HepG2 (cell line): Measurements from ENCODE around the gene CNNM2. TPM values are rescaled to one million over a fixed set of nuclear protein-coding genes. Genes with fewer than 3 reads are reported as not detected.
A peak's percentile ranks its signal among the peaks of the same experiment; 100 is the strongest.

Experiments
- ATAC-seq: fragments of 200-7000 bp; cut with Tn5 transposase; 3 replicates; pipeline ENCODE4 v1.9.1; 2020; ENCODE audit warnings: mild to moderate bottlenecking, moderate library complexity
- BruUV-seq: library from RNA; stranded (reverse); fragments of 400-500 nt; replicated peaks from 2 replicates; lab custom pipeline; 2021; lab: Mats Ljungman, UMichigan
- CTCF ChIA-PET: fragments of 300-600 bp; formaldehyde crosslinking; extraction: SDS; loops from one replicate; lab custom pipeline; 2021; ENCODE audit warnings: low total read pairs, inconsistent platforms, low intra/inter-chr PET ratio; lab: Yijun Ruan, JAX
- POLR2A ChIA-PET: fragments of 350-600 bp; sonication (Branson Sonifier 250); formaldehyde crosslinking; loops from one replicate; lab custom pipeline; 2020; ENCODE audit warnings: antibody characterized with exemption, inconsistent platforms; lab: Yijun Ruan, JAX
- DNase-seq: peaks from one replicate; pipeline ENCODE4 v3.0.0-alpha.2; 2015; ENCODE audit warnings: low spot score
- FAIRE-seq: peaks from 3 replicates; lab custom pipeline; 2011; peaks lifted over from hg19 to GRCh38; lab: Jason Lieb, UNC
- H2AFZ ChIP-seq: one replicate; pipeline ENCODE4 v1.6.1; 2011; ENCODE audit warnings: low read length, inconsistent platforms
- H3K27ac ChIP-seq: fragments of 300-600 bp; 3 replicates; pipeline ENCODE4 v1.8.0; 2011; ENCODE audit warnings: mixed run types, mild to moderate bottlenecking, mixed read lengths, low read length, inconsistent platforms; ENCODE audit not compliant: insufficient read depth; ENCODE audit errors: extremely low read length
- H3K27me3 ChIP-seq, 2 experiments: fragments of 200-600 bp in 1 of 2; 2 replicates in 1 of 2; 3 replicates in 1 of 2; pipeline versions ENCODE4 v1.6.0 to v1.8.0; 2011; ENCODE audit warnings: low read length in 2 of 2, mild to moderate bottlenecking in 2 of 2, moderate library complexity in 2 of 2, inconsistent platforms in 1 of 2; ENCODE audit not compliant: insufficient read depth in 2 of 2, control insufficient read depth in 1 of 2
- H3K36me3 ChIP-seq, 2 experiments: fragments of 200-600 bp in 1 of 2; replicated peaks in 1 of 2; 2 replicates in 1 of 2; 3 replicates in 1 of 2; pipeline versions ENCODE4 v1.5.1 to v1.8.0; 2011; ENCODE audit warnings: low read length in 2 of 2, inconsistent platforms in 1 of 2; ENCODE audit not compliant: insufficient read depth in 2 of 2, control insufficient read depth in 1 of 2
- H3K4me1 ChIP-seq: 2 replicates; pipeline ENCODE4 v1.5.1; 2012; ENCODE audit warnings: low read length, inconsistent platforms; ENCODE audit not compliant: insufficient read depth
- H3K4me2 ChIP-seq: 2 replicates; pipeline ENCODE4 v1.6.0; 2011; ENCODE audit warnings: low read depth, low read length, inconsistent platforms
- H3K4me3 ChIP-seq, 3 experiments: fragments of 200-600 bp in 1 of 3; sonication (generic), shearing (Covaris generic) in 1 of 3; replicated peaks in 1 of 3; 2 replicates each; pipeline ENCODE4 v1.5.1; 2011 to 2016; ENCODE audit warnings: low read length in 3 of 3, inconsistent platforms in 2 of 3, low read depth in 2 of 3, mild to moderate bottlenecking in 2 of 3, control low read depth in 1 of 3, mixed read lengths in 1 of 3; ENCODE audit not compliant: insufficient read depth in 1 of 3
- H3K79me2 ChIP-seq: one replicate; pipeline ENCODE4 v1.6.1; 2011; ENCODE audit warnings: low read length, inconsistent platforms; ENCODE audit not compliant: insufficient read depth
- H3K9ac ChIP-seq: 2 replicates; pipeline ENCODE4 v1.6.0; 2011; ENCODE audit warnings: mild to moderate bottlenecking, low read depth, low read length, inconsistent platforms; ENCODE audit not compliant: insufficient read depth
- H3K9me3 ChIP-seq: 2 replicates; pipeline ENCODE4 v1.5.1; 2012; ENCODE audit warnings: mild to moderate bottlenecking, low read length
- H4K20me1 ChIP-seq: 2 replicates; pipeline ENCODE4 v1.6.0; 2011; ENCODE audit warnings: inconsistent platforms, mild to moderate bottlenecking, low read length, moderate library complexity; ENCODE audit not compliant: insufficient read depth
- ARNTL ChIP-seq: sonication (generic); formaldehyde crosslinking; IDR thresholded peaks from 2 replicates; pipeline ENCODE4 v1.4.0; 2020; ENCODE audit warnings: mild to moderate bottlenecking, missing genetic modification reagents
- ATAD3A ChIP-seq: sonication (generic); formaldehyde crosslinking; IDR thresholded peaks from 2 replicates; pipeline ENCODE4 v1.4.0; 2020; ENCODE audit warnings: missing genetic modification reagents
- ATF7 ChIP-seq, 2 experiments: fragments of 450-650 bp in 1 of 2; sonication (generic) in 1 of 2; formaldehyde crosslinking in 1 of 2; IDR thresholded peaks; 2 replicates each; pipeline versions ENCODE4 v1.4.0 to v1.6.1; 2016 to 2020; ENCODE audit warnings: antibody characterized with exemption in 1 of 2, mild to moderate bottlenecking in 1 of 2, missing genetic modification reagents in 1 of 2
- NCOA2 ChIP-seq: sonication (generic); formaldehyde crosslinking; IDR thresholded peaks from 2 replicates; pipeline ENCODE4 v1.8.0; 2022; ENCODE audit warnings: inconsistent platforms
- SALL1 ChIP-seq: sonication (generic); formaldehyde crosslinking; IDR thresholded peaks from 2 replicates; pipeline ENCODE4 v1.8.0; 2022; ENCODE audit warnings: mild to moderate bottlenecking, missing genetic modification reagents
- SNRNP70 ChIP-seq: fragments of 200-400 bp; formaldehyde crosslinking; IDR thresholded peaks from 2 replicates; pipeline ENCODE4 v1.6.1; 2017; ENCODE audit warnings: mild to moderate bottlenecking, low read depth, low read length, moderate library complexity
- SSRP1 ChIP-seq: IDR thresholded peaks from 2 replicates; pipeline ENCODE4 v1.6.1; 2016; ENCODE audit warnings: control low read depth
- U2AF1 ChIP-seq: fragments of 200-400 bp; formaldehyde crosslinking; optimal IDR thresholded peaks from 2 replicates; pipeline ENCODE3; 2017; ENCODE audit warnings: mild to moderate bottlenecking, low read depth, low read length
- ZNF3 ChIP-seq: IDR thresholded peaks from 2 replicates; pipeline ENCODE4 v1.7.0; 2017; ENCODE audit warnings: inconsistent platforms
- ZNF766 ChIP-seq: sonication (generic); formaldehyde crosslinking; IDR thresholded peaks from 2 replicates; pipeline ENCODE4 v1.5.0; 2020; ENCODE audit warnings: missing genetic modification reagents, borderline replicate concordance
- ZNF782 ChIP-seq: sonication (generic); formaldehyde crosslinking; IDR thresholded peaks from 2 replicates; pipeline ENCODE4 v1.4.0; 2020; ENCODE audit warnings: missing genetic modification reagents, mild to moderate bottlenecking, borderline replicate concordance
- ZSCAN22 ChIP-seq: sonication (generic); formaldehyde crosslinking; IDR thresholded peaks from 2 replicates; pipeline ENCODE4 v1.4.0; 2020; ENCODE audit warnings: mild to moderate bottlenecking, missing genetic modification reagents
- ZSCAN29 ChIP-seq: sonication (generic); formaldehyde crosslinking; conservative IDR thresholded peaks from 2 replicates; pipeline ENCODE4 v1.4.0; 2020; ENCODE audit warnings: mild to moderate bottlenecking, missing genetic modification reagents
- WGBS: methylation state at CpG from one replicate; pipeline ENCODE4 v1.1.6; 2017; ENCODE audit warnings: low lambda C conversion rate; 5-methylcytosine and 5-hydroxymethylcytosine counted together
- in situ Hi-C: cut with HindIII; loops from 2 replicates; pipeline ENCODE4 v1.10.0; 2017; ENCODE audit warnings: low pct_unique_long_range_greater_than_20kb; ENCODE audit not compliant: extremely low pct_ligation_motif_present
- intact Hi-C: fragments of 100-400 bp; cut with micrococcal nuclease; formaldehyde crosslinking; loops from one replicate; pipeline ENCODE4 v1.10.0; 2022; ENCODE audit not compliant: unreplicated experiment
- polyA plus RNA-seq, 8 experiments: library from polyadenylated mRNA; depleted of rRNA in 3 of 8; stranded (reverse) in 7 of 8; unstranded in 1 of 8; fragments of >200 nt; fragmentation: Illumina TruSeq in 4 of 8; extraction: Trizol in 4 of 8; gene quantifications; 2 replicates each; pipeline versions ENCODE4 v1.2.1 to v1.2.3, GENCODE V29; 2011 to 2016; ENCODE audit warnings: low read depth in 4 of 8, missing spikeins in 1 of 8, mixed read lengths in 1 of 8; ENCODE audit not compliant: insufficient read depth in 1 of 8
- total RNA-seq, 5 experiments: library from RNA; depleted of rRNA; stranded (reverse); fragments of >200 nt; fragmentation: Illumina TruSeq; extraction: Trizol; gene quantifications; 2 replicates each; pipeline ENCODE4 v1.2.3, GENCODE V29; 2016; ENCODE audit warnings: low read depth in 1 of 5
- TF ChIP-seq, protein P1 (sequence below): sonication (generic); formaldehyde crosslinking; IDR thresholded peaks from 2 replicates; pipeline ENCODE4 v1.4.0; 2020; ENCODE audit warnings: mild to moderate bottlenecking, missing genetic modification reagents
- TF ChIP-seq, protein P2 (sequence below): sonication (generic); formaldehyde crosslinking; IDR thresholded peaks from 2 replicates; pipeline ENCODE4 v1.4.0; 2020; ENCODE audit warnings: missing genetic modification reagents
- TF ChIP-seq, protein P3 (sequence below): sonication (generic); formaldehyde crosslinking; conservative IDR thresholded peaks from 2 replicates; pipeline ENCODE4 v1.8.1; 2023; ENCODE audit warnings: missing genetic modification reagents
- TF ChIP-seq, protein P4 (sequence below): sonication (generic); formaldehyde crosslinking; IDR thresholded peaks from 2 replicates; pipeline ENCODE4 v1.5.0; 2020; ENCODE audit warnings: mild to moderate bottlenecking, missing genetic modification reagents

The CNNM2 gene
- total and polyA plus RNA-seq, 2 of the 13 experiments (the other 11 are each of a cell fraction or from before 2014, with no cell fraction given) = 7.1 to 9.0 TPM

DNA sequence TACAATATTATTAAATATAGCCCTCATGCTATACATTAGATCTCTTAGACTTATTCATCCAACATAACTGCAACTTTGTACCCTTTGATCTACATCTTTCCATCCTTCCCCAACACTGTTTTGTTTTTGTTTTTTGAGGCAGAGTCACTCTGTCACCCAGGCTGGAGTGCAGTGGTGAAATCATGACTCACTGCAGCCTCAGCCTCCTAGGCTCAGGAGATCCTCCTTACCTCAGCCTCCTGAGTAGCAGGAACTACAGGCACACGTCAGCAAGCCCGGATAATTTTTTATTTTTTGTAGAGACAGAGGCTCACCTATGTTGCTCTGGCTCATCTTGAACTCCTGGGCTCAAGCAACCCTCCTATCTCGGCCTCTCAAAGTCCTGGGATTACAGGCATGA is 221.7 kb downstream of the CNNM2 start:
- Histone ChIP-seq H3K4me3 (no peak overlapping the region), H3K27me3 (no peaks in the 10 kb centered on the region), H3K4me2 (no peak overlapping the region), H2AFZ (no peak overlapping the region), H3K27ac (no peak overlapping the region), H3K9me3 (peaks cover 6% of the 10 kb centered on the region; the same call in 1 of the 2 replicates), H3K4me1 (peaks cover 21% of the 10 kb centered on the region), H4K20me1 (no peaks in the 10 kb centered on the region), H3K36me3 (peaks cover 1 to 11% of the 10 kb centered on the region in 2 experiments; a peak in 4 of 5 replicates), H3K9ac (no peak overlapping the region), H3K79me2 (peaks cover 23% of the 10 kb centered on the region)
- DNase-seq (no peak), ATAC-seq (no peak), FAIRE-seq (no peak)
- intact Hi-C loops = no loop called here
- WGBS = 98% methylated on average over 3 of the region's 3 CpGs
- ChIA-PET POLR2A (no interaction called here), CTCF (no interaction called here)
- in situ Hi-C loops = no loop called here
- BruUV-seq = no TSS peak
- TF ChIP-seq SNRNP70 = no peak
- TF ChIP-seq, protein P1, sequence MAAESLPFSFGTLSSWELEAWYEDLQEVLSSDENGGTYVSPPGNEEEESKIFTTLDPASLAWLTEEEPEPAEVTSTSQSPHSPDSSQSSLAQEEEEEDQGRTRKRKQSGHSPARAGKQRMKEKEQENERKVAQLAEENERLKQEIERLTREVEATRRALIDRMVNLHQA (CRISPR knock-in tag) = no peak
- TF ChIP-seq, protein P2, sequence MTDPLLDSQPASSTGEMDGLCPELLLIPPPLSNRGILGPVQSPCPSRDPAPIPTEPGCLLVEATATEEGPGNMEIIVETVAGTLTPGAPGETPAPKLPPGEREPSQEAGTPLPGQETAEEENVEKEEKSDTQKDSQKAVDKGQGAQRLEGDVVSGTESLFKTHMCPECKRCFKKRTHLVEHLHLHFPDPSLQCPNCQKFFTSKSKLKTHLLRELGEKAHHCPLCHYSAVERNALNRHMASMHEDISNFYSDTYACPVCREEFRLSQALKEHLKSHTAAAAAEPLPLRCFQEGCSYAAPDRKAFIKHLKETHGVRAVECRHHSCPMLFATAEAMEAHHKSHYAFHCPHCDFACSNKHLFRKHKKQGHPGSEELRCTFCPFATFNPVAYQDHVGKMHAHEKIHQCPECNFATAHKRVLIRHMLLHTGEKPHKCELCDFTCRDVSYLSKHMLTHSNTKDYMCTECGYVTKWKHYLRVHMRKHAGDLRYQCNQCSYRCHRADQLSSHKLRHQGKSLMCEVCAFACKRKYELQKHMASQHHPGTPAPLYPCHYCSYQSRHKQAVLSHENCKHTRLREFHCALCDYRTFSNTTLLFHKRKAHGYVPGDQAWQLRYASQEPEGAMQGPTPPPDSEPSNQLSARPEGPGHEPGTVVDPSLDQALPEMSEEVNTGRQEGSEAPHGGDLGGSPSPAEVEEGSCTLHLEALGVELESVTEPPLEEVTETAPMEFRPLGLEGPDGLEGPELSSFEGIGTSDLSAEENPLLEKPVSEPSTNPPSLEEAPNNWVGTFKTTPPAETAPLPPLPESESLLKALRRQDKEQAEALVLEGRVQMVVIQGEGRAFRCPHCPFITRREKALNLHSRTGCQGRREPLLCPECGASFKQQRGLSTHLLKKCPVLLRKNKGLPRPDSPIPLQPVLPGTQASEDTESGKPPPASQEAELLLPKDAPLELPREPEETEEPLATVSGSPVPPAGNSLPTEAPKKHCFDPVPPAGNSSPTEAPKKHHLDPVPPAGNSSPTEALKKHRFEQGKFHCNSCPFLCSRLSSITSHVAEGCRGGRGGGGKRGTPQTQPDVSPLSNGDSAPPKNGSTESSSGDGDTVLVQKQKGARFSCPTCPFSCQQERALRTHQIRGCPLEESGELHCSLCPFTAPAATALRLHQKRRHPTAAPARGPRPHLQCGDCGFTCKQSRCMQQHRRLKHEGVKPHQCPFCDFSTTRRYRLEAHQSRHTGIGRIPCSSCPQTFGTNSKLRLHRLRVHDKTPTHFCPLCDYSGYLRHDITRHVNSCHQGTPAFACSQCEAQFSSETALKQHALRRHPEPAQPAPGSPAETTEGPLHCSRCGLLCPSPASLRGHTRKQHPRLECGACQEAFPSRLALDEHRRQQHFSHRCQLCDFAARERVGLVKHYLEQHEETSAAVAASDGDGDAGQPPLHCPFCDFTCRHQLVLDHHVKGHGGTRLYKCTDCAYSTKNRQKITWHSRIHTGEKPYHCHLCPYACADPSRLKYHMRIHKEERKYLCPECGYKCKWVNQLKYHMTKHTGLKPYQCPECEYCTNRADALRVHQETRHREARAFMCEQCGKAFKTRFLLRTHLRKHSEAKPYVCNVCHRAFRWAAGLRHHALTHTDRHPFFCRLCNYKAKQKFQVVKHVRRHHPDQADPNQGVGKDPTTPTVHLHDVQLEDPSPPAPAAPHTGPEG (CRISPR knock-in tag) = no peak
- no peak for TF ChIP-seq SSRP1 (CRISPR knock-in tag)
- no peak for TF ChIP-seq SALL1 (CRISPR knock-in tag)
- no peak for TF ChIP-seq ATAD3A
- TF ChIP-seq ZNF782 = no peak
- no peak for TF ChIP-seq ATF7 (IDR thresholded peaks at IDR 0.05)
- no peak for TF ChIP-seq ATF7 (CRISPR knock-in tag; IDR thresholded peaks at IDR 0.05)
- no peak for TF ChIP-seq U2AF1
- 0 out of 2 replicates have a peak, but pooled peaks have one; percentile 10 for TF ChIP-seq NCOA2 (CRISPR knock-in tag)
- TF ChIP-seq ZNF3 = no peak
- TF ChIP-seq, protein P3, sequence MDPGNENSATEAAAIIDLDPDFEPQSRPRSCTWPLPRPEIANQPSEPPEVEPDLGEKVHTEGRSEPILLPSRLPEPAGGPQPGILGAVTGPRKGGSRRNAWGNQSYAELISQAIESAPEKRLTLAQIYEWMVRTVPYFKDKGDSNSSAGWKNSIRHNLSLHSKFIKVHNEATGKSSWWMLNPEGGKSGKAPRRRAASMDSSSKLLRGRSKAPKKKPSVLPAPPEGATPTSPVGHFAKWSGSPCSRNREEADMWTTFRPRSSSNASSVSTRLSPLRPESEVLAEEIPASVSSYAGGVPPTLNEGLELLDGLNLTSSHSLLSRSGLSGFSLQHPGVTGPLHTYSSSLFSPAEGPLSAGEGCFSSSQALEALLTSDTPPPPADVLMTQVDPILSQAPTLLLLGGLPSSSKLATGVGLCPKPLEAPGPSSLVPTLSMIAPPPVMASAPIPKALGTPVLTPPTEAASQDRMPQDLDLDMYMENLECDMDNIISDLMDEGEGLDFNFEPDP (CRISPR knock-in tag) = no peak
- TF ChIP-seq ZSCAN29 (CRISPR knock-in tag) = no peak
- TF ChIP-seq ARNTL = no peak
- TF ChIP-seq ZNF766 (CRISPR knock-in tag) = no peak
- TF ChIP-seq, protein P4, sequence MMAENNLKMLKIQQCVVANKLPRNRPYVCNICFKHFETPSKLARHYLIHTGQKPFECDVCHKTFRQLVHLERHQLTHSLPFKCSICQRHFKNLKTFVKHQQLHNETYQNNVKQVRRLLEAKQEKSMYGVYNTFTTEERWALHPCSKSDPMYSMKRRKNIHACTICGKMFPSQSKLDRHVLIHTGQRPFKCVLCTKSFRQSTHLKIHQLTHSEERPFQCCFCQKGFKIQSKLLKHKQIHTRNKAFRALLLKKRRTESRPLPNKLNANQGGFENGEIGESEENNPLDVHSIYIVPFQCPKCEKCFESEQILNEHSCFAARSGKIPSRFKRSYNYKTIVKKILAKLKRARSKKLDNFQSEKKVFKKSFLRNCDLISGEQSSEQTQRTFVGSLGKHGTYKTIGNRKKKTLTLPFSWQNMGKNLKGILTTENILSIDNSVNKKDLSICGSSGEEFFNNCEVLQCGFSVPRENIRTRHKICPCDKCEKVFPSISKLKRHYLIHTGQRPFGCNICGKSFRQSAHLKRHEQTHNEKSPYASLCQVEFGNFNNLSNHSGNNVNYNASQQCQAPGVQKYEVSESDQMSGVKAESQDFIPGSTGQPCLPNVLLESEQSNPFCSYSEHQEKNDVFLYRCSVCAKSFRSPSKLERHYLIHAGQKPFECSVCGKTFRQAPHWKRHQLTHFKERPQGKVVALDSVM = peak; percentile 63
- TF ChIP-seq ZSCAN22 (CRISPR knock-in tag) = no peak
